Hepatocyte (in vitro differentiated cells): Measurements from ENCODE around the gene TENM4.

Source experiments
- CTCF ChIP-seq: fragments of 200-600 bp; sonication (generic); IDR thresholded peaks from 2 replicates; pipeline ENCODE4 v1.5.1; 2016; ENCODE audit warnings: antibody characterized with exemption, mild to moderate bottlenecking; ENCODE audit not compliant: poor library complexity
- EZH2 ChIP-seq: fragments of 200-600 bp; sonication (generic); IDR thresholded peaks from 2 replicates; pipeline ENCODE4 v1.6.1; 2016; ENCODE audit warnings: antibody characterized with exemption, mild to moderate bottlenecking, borderline replicate concordance

DNA sequence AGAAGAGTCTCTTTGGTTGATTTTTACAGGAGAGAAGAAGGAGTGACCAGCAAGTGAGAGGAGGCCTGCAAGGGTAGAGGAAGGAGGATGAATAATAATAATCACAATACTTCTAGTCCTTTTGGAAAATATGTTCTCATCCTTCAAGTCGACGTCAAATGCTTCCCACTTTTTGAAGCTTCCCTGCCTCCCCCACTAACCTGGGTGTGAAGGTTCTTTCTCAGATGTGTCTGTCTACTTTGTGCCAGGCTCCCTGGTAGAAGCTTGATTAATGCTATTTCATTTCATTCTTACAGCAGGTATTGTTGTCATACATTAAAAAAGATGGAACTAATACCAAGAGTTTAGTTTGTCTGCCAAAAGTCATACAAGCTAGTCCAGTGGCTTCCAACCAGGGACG lies 17.1 kb downstream of the TENM4 start:
- TF ChIP-seq CTCF (no peak), EZH2 (no peak)
